H1 (cell line): Measurements from ENCODE around the gene PKM. TPM values are rescaled to one million over a fixed set of nuclear protein-coding genes. Genes with fewer than 3 reads are reported as not detected.

Experiments
- ATF2 ChIP-seq: IDR thresholded peaks from 2 replicates; pipeline ENCODE4 v1.6.1; 2012; ENCODE audit warnings: low read length, inconsistent platforms
- CREB1 ChIP-seq: IDR thresholded peaks from 2 replicates; pipeline ENCODE4 v1.6.1; 2012; ENCODE audit warnings: inconsistent platforms
- CTCF ChIP-seq, 3 experiments: IDR thresholded peaks; 1 replicate in 2 of 3; 2 replicates in 1 of 3; pipeline versions ENCODE4 v1.5.1 to v1.6.1; 2011; ENCODE audit warnings: low read length in 3 of 3, mild to moderate bottlenecking in 3 of 3, inconsistent platforms in 2 of 3, low read depth in 1 of 3, moderate library complexity in 1 of 3; ENCODE audit not compliant: insufficient read depth in 1 of 3; ENCODE audit errors: control extremely low read depth in 1 of 3
- EGR1 ChIP-seq: IDR thresholded peaks from 2 replicates; pipeline ENCODE4 v1.6.1; 2011; ENCODE audit warnings: low read depth, low read length, borderline replicate concordance
- EZH2 ChIP-seq: fragments of 200-600 bp; sonication (generic); IDR thresholded peaks from 2 replicates; pipeline ENCODE4 v1.7.1; 2012; ENCODE audit warnings: low read depth, mild to moderate bottlenecking, moderate library complexity, low read length, inconsistent platforms; ENCODE audit not compliant: severe bottlenecking
- GABPA ChIP-seq: IDR thresholded peaks from 2 replicates; pipeline ENCODE4 v1.6.1; 2011; ENCODE audit warnings: mild to moderate bottlenecking, low read length, moderate library complexity, borderline replicate concordance; ENCODE audit not compliant: insufficient read depth
- MAX ChIP-seq: IDR thresholded peaks from 2 replicates; pipeline ENCODE4 v1.6.1; 2012; ENCODE audit warnings: inconsistent platforms
- POLR2A ChIP-seq, 2 experiments: IDR thresholded peaks; 1 replicate in 1 of 2; 2 replicates in 1 of 2; pipeline ENCODE4 v1.6.1; 2011; ENCODE audit warnings: low read depth in 2 of 2, low read length in 2 of 2, mild to moderate bottlenecking in 2 of 2; ENCODE audit errors: control extremely low read depth in 1 of 2
- POU5F1 ChIP-seq: IDR thresholded peaks from 2 replicates; pipeline ENCODE4 v1.6.1; 2011; ENCODE audit warnings: low read depth, mild to moderate bottlenecking, low read length, moderate library complexity
- RAD21 ChIP-seq, 2 experiments: IDR thresholded peaks in 1 of 2; conservative IDR thresholded peaks in 1 of 2; 2 replicates each; pipeline ENCODE4 v1.6.1; 2011; ENCODE audit warnings: low read depth in 2 of 2, low read length in 2 of 2, improper control_type of control experiment in 1 of 2, inconsistent platforms in 1 of 2, mild to moderate bottlenecking in 1 of 2, moderate library complexity in 1 of 2
- RBBP5 ChIP-seq: IDR thresholded peaks from 2 replicates; pipeline ENCODE4 v1.7.1; 2012; ENCODE audit warnings: low read depth, mild to moderate bottlenecking, inconsistent platforms, low read length, moderate library complexity, borderline replicate concordance
- RFX5 ChIP-seq: IDR thresholded peaks from 2 replicates; pipeline ENCODE4 v1.6.1; 2011; ENCODE audit warnings: low read depth, low read length, improper control_type of control experiment, borderline replicate concordance
- SP1 ChIP-seq: IDR thresholded peaks from 2 replicates; pipeline ENCODE4 v1.6.1; 2011; ENCODE audit warnings: low read depth, low read length
- ZNF274 ChIP-seq: IDR thresholded peaks from 2 replicates; pipeline ENCODE4 v1.7.0; 2012; ENCODE audit warnings: low read length, borderline replicate concordance; ENCODE audit errors: extremely low read depth
- polyA plus RNA-seq, 7 experiments: library from polyadenylated mRNA; depleted of rRNA in 3 of 7; stranded (reverse) in 5 of 7; unstranded in 2 of 7; fragments of >200 nt in 5 of 7; fragments of 200-250 nt in 2 of 7; gene quantifications; 1 replicate in 5 of 7; 2 replicates in 1 of 7; 4 replicates in 1 of 7; pipeline versions ENCODE4 v1.2.1 to v1.2.3, GENCODE V29; 2011 to 2013; ENCODE audit warnings: missing spikeins in 2 of 7, mixed read lengths in 2 of 7
- total RNA-seq: library from RNA; stranded (reverse); fragmentation: NEBNext Ultra II Directional; extraction: Animal tissue kit (Norgen Biotek cat#: 25700); gene quantifications from 2 replicates; pipeline ENCODE4 v1.2.1, GENCODE V29; 2021

The PKM gene
- total and polyA plus RNA-seq, 2 of the 8 experiments (the other 6 are each of a cell fraction or from before 2014, with no cell fraction given) = 780 to 856 TPM

GRCh38 chr15:72272213-72272996, 41.4 kb upstream of the PKM start, which contains the start of gene PARP6 (continued):
- TF ChIP-seq ATF2 (no peak), ZNF274 (no peak), CTCF (IDR thresholded peaks at IDR 0.05; ENCODE audit: control extremely low read depth in 1 of 3, insufficient read depth in 1 of 3, low read depth in 1 of 3, low read length in 3 of 3) (peak; percentile 69 to 79 (median 74)), POLR2A (IDR thresholded peaks at IDR 0.05; ENCODE audit: control extremely low read depth in 1 of 2, low read depth in 2 of 2, low read length in 2 of 2) (peak; percentile 36 to 82), GABPA (no peak), EZH2 (no peak), CREB1 (peak; percentile 70; the same call in 1 of the 2 replicates), EGR1 (peak; percentile 88), RBBP5 (no peak), RFX5 (no peak), SP1 (0 out of 2 replicates have a peak, but pooled peaks have one; percentile 25), RAD21 (IDR thresholded peaks at IDR 0.05 in 1 of 2, conservative IDR thresholded peaks at IDR 0.05 in 1 of 2; ENCODE audit: low read depth in 2 of 2, low read length in 2 of 2) (peak; percentile 4 to 6; a peak in 2 of 4 replicates), MAX (peak; percentile 97), POU5F1 (no peak)
